Fibroblast of gingiva (primary cell): ENCODE results near the gene SSX7.
"Not testable (repeated sequence)": the region's sequence is repeated elsewhere in the genome, so short reads cannot be mapped to it uniquely, and the experiment has no call there.

Source experiments
- DNase-seq: peaks from one replicate; pipeline ENCODE4 v3.0.0-alpha.2; 2011; ENCODE audit warnings: low read depth

SSX7 gene

GRCh38 chrX:52654800-52655199 lies at the start of gene SSX7:
Gene SSX7, minus strand, starts transcription at chrX:52654900. Its CDS starts 1,428 bp downstream, at chrX:52653472.
- DNase-seq = not testable (repeated sequence)

- not testable (repeated sequence) for DNase-seq
Measured at GRCh38 chrX:52692034-52692433, 37.3 kb upstream of the SSX7 start.

- not testable (repeated sequence) for DNase-seq
Measured at GRCh38 chrX:52662218-52662617, 7.5 kb upstream of the SSX7 start.

GRCh38 chrX:52655475-52655874 lies 775 bp upstream of the SSX7 start:
- not testable (repeated sequence) for DNase-seq

GRCh38 chrX:52650676-52651075 lies 4.0 kb downstream of the SSX7 start:
- DNase-seq = not testable (repeated sequence)

- not testable (repeated sequence) for DNase-seq
Measured at GRCh38 chrX:52648956-52649355, 5.7 kb downstream of the SSX7 start.

GRCh38 chrX:52628483-52628882 lies 26.2 kb downstream of the SSX7 start:
- not testable (repeated sequence) for DNase-seq

- not testable (repeated sequence) for DNase-seq
Measured at GRCh38 chrX:52620661-52621060, 34.0 kb downstream of the SSX7 start.

- no peak for DNase-seq
Measured at GRCh38 chrX:52608961-52609360, 45.7 kb downstream of the SSX7 start.

- not testable (repeated sequence) for DNase-seq
Measured at GRCh38 chrX:52603151-52603550, 51.5 kb downstream of the SSX7 start.

- DNase-seq = no peak
Measured at GRCh38 chrX:52598886-52599285, 55.8 kb downstream of the SSX7 start.

- DNase-seq = no peak
Measured at GRCh38 chrX:52594658-52595057, 60.0 kb downstream of the SSX7 start.
